ENCODE measurements around the gene CCDC3.

DNA sequence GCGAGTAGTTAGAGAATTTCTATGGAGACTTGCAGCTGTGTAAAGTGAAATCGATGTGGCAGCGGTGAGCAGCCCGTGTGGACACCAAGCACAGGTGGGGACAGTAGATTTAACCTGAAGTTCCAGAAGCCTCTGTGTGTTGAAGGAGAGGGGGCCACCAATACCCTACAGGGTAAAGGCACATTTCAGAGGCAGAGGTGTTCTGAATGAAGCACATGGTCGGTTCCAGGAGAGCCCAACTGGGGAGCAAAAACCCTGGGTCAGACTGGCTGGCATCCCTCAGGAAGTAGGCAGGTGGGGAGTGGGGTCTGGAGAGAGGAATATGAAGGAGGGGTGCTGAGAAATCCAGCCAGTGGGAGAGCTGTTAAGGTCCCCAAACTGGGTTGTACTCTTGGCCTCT is 76.6 kb downstream of the CCDC3 start:
- no peak for TF ChIP-seq CTCF (conservative IDR thresholded peaks at IDR 0.05; ENCODE audit: low read depth, low read length)
- TF ChIP-seq EZH2 (IDR thresholded peaks at IDR 0.05; ENCODE audit: borderline replicate concordance, low read depth, low read length, poor library complexity, severe bottlenecking), result no peak
